Vagina (tissue), 2 donors: ENCODE measurements around the gene LASP1NB.
"Not testable (repeated sequence)": the region's sequence is repeated elsewhere in the genome, so short reads cannot be mapped to it uniquely, and the experiment has no call there.

ENCODE experiments used
- DNase-seq, 2 donors: peaks; one replicate each; pipeline ENCODE4 v3.0.0-alpha.2; 2017; ENCODE audit errors: extremely low spot score in 2 of 2
- H3K27ac ChIP-seq: fragments of 200-600 bp; sonication (generic); one replicate; pipeline ENCODE4 v1.5.1; 2019
- H3K27me3 ChIP-seq: fragments of 200-600 bp; sonication (generic); one replicate; pipeline ENCODE4 v1.5.1; 2019
- H3K36me3 ChIP-seq, 2 donors: fragments of 200-600 bp; sonication (generic); one replicate each; pipeline ENCODE4 v1.5.1; 2017 to 2019
- H3K4me1 ChIP-seq: fragments of 200-600 bp; sonication (generic); one replicate; pipeline ENCODE4 v1.5.1; 2019
- H3K4me3 ChIP-seq, 2 donors: fragments of 200-600 bp; sonication (generic); 1 replicate in 1 of 2; 2 replicates in 1 of 2; pipeline ENCODE4 v1.5.1; 2016 to 2019
- H3K9me3 ChIP-seq: fragments of 200-600 bp; sonication (generic); one replicate; pipeline ENCODE4 v1.5.1; 2019
- POLR2A ChIP-seq, 2 donors: fragments of 450-650 bp; IDR thresholded peaks; one replicate each; pipeline ENCODE4 v1.6.1; 2017; ENCODE audit warnings: antibody characterized with exemption in 2 of 2, mild to moderate bottlenecking in 2 of 2, moderate library complexity in 2 of 2
- POLR2AphosphoS5 ChIP-seq, 2 donors: sonication (generic); formaldehyde crosslinking; IDR thresholded peaks; one replicate each; pipeline ENCODE4 v1.9.0; 2017; ENCODE audit warnings: antibody characterized with exemption in 2 of 2, mild to moderate bottlenecking in 2 of 2, low read depth in 1 of 2; ENCODE audit not compliant: insufficient read depth in 1 of 2
- intact Hi-C: fragments of 100-400 bp; cut with DNase I; formaldehyde crosslinking; loops from one replicate; pipeline ENCODE4 v1.15.1; 2023
- TF ChIP-seq, protein P1 (sequence below), 3 experiments: fragments of 450-650 bp in 2 of 3; fragments of 200-600 bp in 1 of 3; sonication (generic) in 1 of 3; IDR thresholded peaks; one replicate each; pipeline ENCODE4 v1.5.1; 2017 to 2019; ENCODE audit warnings: antibody characterized with exemption in 3 of 3, mild to moderate bottlenecking in 2 of 3, moderate library complexity in 2 of 3

Gene LASP1NB

DNA sequence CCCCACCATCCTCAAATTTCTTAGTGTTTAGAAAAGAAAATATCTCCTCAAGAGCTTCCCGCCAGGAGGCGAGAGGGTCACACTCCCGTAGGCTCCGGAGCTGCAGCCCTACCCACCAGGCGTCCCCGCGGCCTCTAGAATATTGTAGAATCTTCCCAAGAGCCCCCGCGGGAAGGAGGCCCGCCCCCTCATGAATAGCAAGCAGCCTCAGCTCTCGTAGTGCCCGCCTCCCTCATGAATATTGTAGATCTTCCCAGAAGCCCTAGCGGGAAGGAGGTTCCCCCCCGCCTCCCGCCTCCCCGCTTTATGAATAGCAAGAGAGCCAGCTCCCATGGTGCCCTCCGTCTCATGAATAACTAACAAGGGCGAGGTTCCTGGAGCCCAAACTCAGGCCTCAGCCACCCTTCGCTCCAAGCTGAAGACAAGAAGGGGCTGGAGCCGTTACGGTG, 41.9 kb downstream of the LASP1NB start, which contains the start of gene FBXO47:
FBXO47 (minus strand) TSS at position 114 of the 449 bp plus-strand sequence. CDS start 4,378 bp downstream, outside the sequence.
- Histone ChIP-seq H3K9me3 (no peaks in the 10 kb centered on the region), H3K4me3 (peak within 1 kb of the TSS; percentile 19 to 30), H3K36me3 (no peaks in the 10 kb centered on the region), H3K4me1 (no peaks in the 10 kb centered on the region), H3K27ac (peak within 1 kb of the TSS; percentile 86), H3K27me3 (no peaks in the 10 kb centered on the region)
- DNase-seq = peak in 1 of 2 donors; percentile 90
- intact Hi-C loops = no loop called here
- TF ChIP-seq POLR2A (IDR thresholded peaks at IDR 0.05) (peak in 1 of 2 donors; percentile 40), POLR2AphosphoS5 (IDR thresholded peaks at IDR 0.05; ENCODE audit: insufficient read depth in 1 of 2, low read depth in 1 of 2) (peak; percentile 78 to 88)
- TF ChIP-seq, protein P1, sequence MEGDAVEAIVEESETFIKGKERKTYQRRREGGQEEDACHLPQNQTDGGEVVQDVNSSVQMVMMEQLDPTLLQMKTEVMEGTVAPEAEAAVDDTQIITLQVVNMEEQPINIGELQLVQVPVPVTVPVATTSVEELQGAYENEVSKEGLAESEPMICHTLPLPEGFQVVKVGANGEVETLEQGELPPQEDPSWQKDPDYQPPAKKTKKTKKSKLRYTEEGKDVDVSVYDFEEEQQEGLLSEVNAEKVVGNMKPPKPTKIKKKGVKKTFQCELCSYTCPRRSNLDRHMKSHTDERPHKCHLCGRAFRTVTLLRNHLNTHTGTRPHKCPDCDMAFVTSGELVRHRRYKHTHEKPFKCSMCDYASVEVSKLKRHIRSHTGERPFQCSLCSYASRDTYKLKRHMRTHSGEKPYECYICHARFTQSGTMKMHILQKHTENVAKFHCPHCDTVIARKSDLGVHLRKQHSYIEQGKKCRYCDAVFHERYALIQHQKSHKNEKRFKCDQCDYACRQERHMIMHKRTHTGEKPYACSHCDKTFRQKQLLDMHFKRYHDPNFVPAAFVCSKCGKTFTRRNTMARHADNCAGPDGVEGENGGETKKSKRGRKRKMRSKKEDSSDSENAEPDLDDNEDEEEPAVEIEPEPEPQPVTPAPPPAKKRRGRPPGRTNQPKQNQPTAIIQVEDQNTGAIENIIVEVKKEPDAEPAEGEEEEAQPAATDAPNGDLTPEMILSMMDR (IDR thresholded peaks at IDR 0.05) = no peak

DNA sequence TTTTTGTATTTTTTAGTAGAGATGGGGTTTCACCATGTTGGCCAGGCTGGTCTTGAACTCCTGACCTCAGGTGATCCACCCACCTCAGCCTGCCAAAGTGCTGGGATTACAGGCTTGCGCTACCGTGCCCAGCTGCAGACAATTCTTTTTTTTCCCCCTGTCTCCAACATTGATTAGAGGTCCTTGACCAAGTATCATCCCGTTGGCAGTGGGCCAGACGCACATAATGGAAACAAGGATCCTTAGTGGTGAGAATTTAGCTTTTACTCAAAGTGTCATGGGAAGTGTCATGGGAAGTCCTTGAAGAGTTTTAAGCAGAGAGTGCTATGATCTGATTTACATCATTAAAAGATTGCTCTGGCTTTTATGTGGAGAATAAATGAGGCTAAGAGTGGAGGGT, 43.9 kb downstream of the LASP1NB start:
- intact Hi-C loops = no loop called here
- DNase-seq = no peak

DNA sequence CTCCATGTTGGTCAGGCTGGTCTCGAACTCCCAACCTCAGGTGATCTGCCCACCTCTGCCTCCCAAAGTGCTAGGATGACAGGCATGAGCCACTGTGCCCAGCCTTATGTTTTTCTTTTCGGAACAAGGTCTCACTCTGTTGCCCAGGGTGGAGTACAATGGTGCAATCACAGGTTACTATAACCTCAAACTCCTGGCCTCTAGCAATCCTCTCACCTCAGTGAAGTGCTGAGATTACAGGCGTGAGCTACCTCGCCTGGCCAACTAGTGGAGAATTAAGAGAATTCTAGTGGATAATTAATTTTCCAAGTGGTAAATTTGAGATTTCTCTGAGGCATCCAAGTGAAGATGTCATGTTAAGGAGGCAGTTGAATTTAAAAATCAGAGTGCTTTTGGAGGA, 44.7 kb downstream of the LASP1NB start:
- intact Hi-C loops = no loop called here
- Histone ChIP-seq H3K27me3 (no peaks in the 10 kb centered on the region), H3K27ac (no peak overlapping the region), H3K9me3 (no peaks in the 10 kb centered on the region), H3K4me1 (no peaks in the 10 kb centered on the region), H3K4me3 (no peak overlapping the region), H3K36me3 (no peaks in the 10 kb centered on the region)
- DNase-seq = no peak
- TF ChIP-seq POLR2AphosphoS5 (IDR thresholded peaks at IDR 0.05; ENCODE audit: insufficient read depth in 1 of 2, low read depth in 1 of 2) (no peak), POLR2A (IDR thresholded peaks at IDR 0.05) (no peak)
- TF ChIP-seq, protein P1 (IDR thresholded peaks at IDR 0.05) = no peak

More for the DNA sequence above, 43.9 kb downstream of the LASP1NB start:
- Histone ChIP-seq H3K9me3 (no peaks in the 10 kb centered on the region), H3K27ac (no peak overlapping the region), H3K36me3 (no peaks in the 10 kb centered on the region), H3K27me3 (no peaks in the 10 kb centered on the region), H3K4me1 (no peaks in the 10 kb centered on the region), H3K4me3 (no peak overlapping the region)
- TF ChIP-seq POLR2AphosphoS5 (IDR thresholded peaks at IDR 0.05; ENCODE audit: insufficient read depth in 1 of 2, low read depth in 1 of 2) (no peak), POLR2A (IDR thresholded peaks at IDR 0.05) (no peak)
- TF ChIP-seq, protein P1 (IDR thresholded peaks at IDR 0.05) = no peak

GRCh38 chr17:38970804-38971203, 45.4 kb downstream of the LASP1NB start:
- Histone ChIP-seq H3K27me3 (no peaks in the 10 kb centered on the region), H3K4me3 (no peak overlapping the region), H3K9me3 (no peaks in the 10 kb centered on the region), H3K4me1 (no peaks in the 10 kb centered on the region), H3K36me3 (no peaks in the 10 kb centered on the region), H3K27ac (no peak overlapping the region)
- DNase-seq = no peak
- TF ChIP-seq POLR2A (IDR thresholded peaks at IDR 0.05) (no peak), POLR2AphosphoS5 (IDR thresholded peaks at IDR 0.05; ENCODE audit: insufficient read depth in 1 of 2, low read depth in 1 of 2) (no peak)
- TF ChIP-seq, protein P1 (IDR thresholded peaks at IDR 0.05) = no peak
- intact Hi-C loops = no loop called here

- H3K27me3 ChIP-seq, DNase-seq, H3K4me1 ChIP-seq, H3K9me3 ChIP-seq, H3K4me3 ChIP-seq, H3K27ac ChIP-seq, intact Hi-C loops, H3K36me3 ChIP-seq: not testable (repeated sequence)
Measured at GRCh38 chr17:38976187-38976551, 50.8 kb downstream of the LASP1NB start.
